A673 (cell line): ENCODE measurements around the gene WFDC9. TPM values are rescaled to one million over a fixed set of nuclear protein-coding genes. Genes with fewer than 3 reads are reported as not detected.
"Not testable (repeated sequence)": the region's sequence is repeated elsewhere in the genome, so short reads cannot be mapped to it uniquely, and the experiment has no call there.

Experiments
- BruUV-seq: library from RNA; stranded (reverse); fragments of 400-500 nt; replicated peaks from 2 replicates; lab custom pipeline; 2021; lab: Mats Ljungman, UMichigan
- CTCF ChIA-PET: fragments of 300-600 bp; sonication (Branson Sonifier 250); formaldehyde crosslinking; loops from one replicate; lab custom pipeline; 2022; ENCODE audit warnings: antibody characterized with exemption; lab: Charles Lee
- POLR2A ChIA-PET: fragments of 300-600 bp; sonication (Branson Sonifier 250); formaldehyde crosslinking; loops from one replicate; lab custom pipeline; 2022; ENCODE audit warnings: antibody characterized with exemption; ENCODE audit not compliant: low non-redundant PET; lab: Charles Lee
- DNase-seq: peaks from one replicate; pipeline ENCODE4 v3.0.0-alpha.2; 2015; ENCODE audit warnings: low spot score
- H3K27ac ChIP-seq: fragments of 200-600 bp; sonication (generic); 2 replicates; pipeline ENCODE4 v1.5.1; 2016; ENCODE audit warnings: mixed run types, low read depth, mild to moderate bottlenecking, mixed read lengths, antibody characterized with exemption, low read length; ENCODE audit not compliant: poor library complexity, severe bottlenecking
- H3K27me3 ChIP-seq: fragments of 200-600 bp; sonication (generic); replicated peaks from 2 replicates; pipeline ENCODE4 v1.6.1; 2017; ENCODE audit warnings: mixed run types, low read depth, mild to moderate bottlenecking, mixed read lengths, antibody characterized with exemption, low read length; ENCODE audit not compliant: insufficient read depth, poor library complexity
- H3K36me3 ChIP-seq: fragments of 200-600 bp; sonication (generic); 2 replicates; pipeline ENCODE4 v1.6.1; 2016; ENCODE audit warnings: mixed run types, mild to moderate bottlenecking, mixed read lengths, antibody characterized with exemption, low read length; ENCODE audit not compliant: insufficient read depth, poor library complexity, severe bottlenecking
- H3K4me1 ChIP-seq: fragments of 200-600 bp; sonication (generic); 2 replicates; pipeline ENCODE4 v1.6.1; 2017; ENCODE audit warnings: mixed run types, mild to moderate bottlenecking, mixed read lengths, antibody characterized with exemption, low read length; ENCODE audit not compliant: insufficient read depth, poor library complexity, severe bottlenecking
- H3K4me3 ChIP-seq: fragments of 200-600 bp; sonication (generic); 2 replicates; pipeline ENCODE4 v1.5.1; 2016; ENCODE audit warnings: low read depth, mixed run types, mild to moderate bottlenecking, mixed read lengths, low read length; ENCODE audit not compliant: poor library complexity, severe bottlenecking
- H3K9me3 ChIP-seq: fragments of 200-600 bp; sonication (generic); 2 replicates; pipeline ENCODE4 v1.6.1; 2016; ENCODE audit warnings: mixed run types, low read depth, mild to moderate bottlenecking, mixed read lengths, antibody characterized with exemption, low read length; ENCODE audit not compliant: poor library complexity, severe bottlenecking
- EZH2 ChIP-seq: fragments of 200-600 bp; sonication (generic); IDR thresholded peaks from 2 replicates; pipeline ENCODE4 v1.6.1; 2017; ENCODE audit warnings: borderline replicate concordance, low read depth, mild to moderate bottlenecking, mixed read lengths, antibody characterized with exemption, low read length; ENCODE audit not compliant: poor library complexity, severe bottlenecking
- intact Hi-C: fragments of 100-400 bp; cut with micrococcal nuclease; formaldehyde crosslinking; loops from one replicate; pipeline ENCODE4 v1.10.0; 2022; ENCODE audit not compliant: unreplicated experiment
- total RNA-seq: library from RNA; stranded (reverse); gene quantifications from 2 replicates; pipeline ENCODE4 v1.2.3, GENCODE V29; 2021
- TF ChIP-seq, protein P1 (sequence below): fragments of 300-800, 200-600 bp; sonication (generic); conservative IDR thresholded peaks from 2 replicates; pipeline ENCODE4 v1.5.1; 2017; ENCODE audit warnings: low read depth, mild to moderate bottlenecking, antibody characterized with exemption, low read length, moderate library complexity, mixed read lengths

WFDC9 gene
- total RNA-seq, 1 experiment from 2014 or later = not detected

DNA sequence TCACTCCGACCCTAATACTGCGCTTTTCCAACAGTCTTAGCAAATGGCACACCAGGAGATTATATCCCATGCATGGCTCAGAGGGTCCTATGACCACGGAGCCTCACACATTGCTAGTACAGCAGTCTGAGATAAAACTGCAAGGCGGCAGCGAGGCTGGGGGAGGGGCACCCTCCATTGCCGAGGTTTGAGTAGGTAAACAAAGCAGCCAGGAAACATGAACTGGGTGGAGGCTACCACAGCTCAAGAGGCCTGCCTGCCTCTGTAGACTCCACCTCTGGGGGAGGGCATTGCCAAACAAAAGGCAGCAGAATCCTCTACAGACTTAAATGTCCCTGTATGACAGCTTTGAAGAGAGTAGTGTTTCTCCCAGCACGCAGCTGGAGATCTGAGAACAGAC, 20.6 kb upstream of the WFDC9 start:
- DNase-seq, intact Hi-C loops, H3K9me3 ChIP-seq, POLR2A ChIA-PET, H3K36me3 ChIP-seq, H3K4me1 ChIP-seq, BruUV-seq, H3K27me3 ChIP-seq, H3K27ac ChIP-seq, H3K4me3 ChIP-seq, CTCF ChIA-PET: not testable (repeated sequence)

DNA sequence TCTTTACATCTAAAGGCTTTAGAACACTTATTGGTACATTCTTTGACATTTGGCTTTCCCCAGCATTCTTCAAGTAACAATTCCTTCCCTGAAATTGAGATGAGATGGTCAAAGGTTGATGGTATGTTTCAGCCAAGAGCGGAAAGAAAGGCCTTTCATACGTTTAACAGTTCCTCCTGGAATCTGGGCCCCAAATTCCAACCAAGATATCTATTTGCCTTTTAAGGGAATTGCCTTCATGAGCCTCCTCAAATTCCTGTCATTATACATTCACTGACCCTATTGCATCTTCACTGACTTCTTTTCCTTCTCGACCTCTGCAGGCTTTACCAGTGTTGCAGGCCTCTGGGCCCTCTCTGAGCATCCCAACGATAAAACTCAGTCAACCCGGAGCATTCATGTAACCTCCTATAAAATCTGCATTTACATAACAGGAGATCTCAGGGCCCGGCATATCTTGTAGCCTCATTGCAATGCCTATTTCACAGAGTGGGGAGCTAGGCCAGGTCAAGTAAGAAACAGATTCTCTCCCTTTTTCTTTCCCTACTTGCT, 18.3 kb upstream of the WFDC9 start:
- H3K36me3 ChIP-seq = no peaks in the 10 kb centered on the region
- no peak for DNase-seq
- H3K27me3 ChIP-seq = no peaks in the 10 kb centered on the region
- H3K4me1 ChIP-seq = no peaks in the 10 kb centered on the region
- no peak overlapping the region for H3K27ac ChIP-seq
- CTCF ChIA-PET = no interaction called here
- POLR2A ChIA-PET = no interaction called here
- TF ChIP-seq EZH2 = no peak
- TF ChIP-seq, protein P1, sequence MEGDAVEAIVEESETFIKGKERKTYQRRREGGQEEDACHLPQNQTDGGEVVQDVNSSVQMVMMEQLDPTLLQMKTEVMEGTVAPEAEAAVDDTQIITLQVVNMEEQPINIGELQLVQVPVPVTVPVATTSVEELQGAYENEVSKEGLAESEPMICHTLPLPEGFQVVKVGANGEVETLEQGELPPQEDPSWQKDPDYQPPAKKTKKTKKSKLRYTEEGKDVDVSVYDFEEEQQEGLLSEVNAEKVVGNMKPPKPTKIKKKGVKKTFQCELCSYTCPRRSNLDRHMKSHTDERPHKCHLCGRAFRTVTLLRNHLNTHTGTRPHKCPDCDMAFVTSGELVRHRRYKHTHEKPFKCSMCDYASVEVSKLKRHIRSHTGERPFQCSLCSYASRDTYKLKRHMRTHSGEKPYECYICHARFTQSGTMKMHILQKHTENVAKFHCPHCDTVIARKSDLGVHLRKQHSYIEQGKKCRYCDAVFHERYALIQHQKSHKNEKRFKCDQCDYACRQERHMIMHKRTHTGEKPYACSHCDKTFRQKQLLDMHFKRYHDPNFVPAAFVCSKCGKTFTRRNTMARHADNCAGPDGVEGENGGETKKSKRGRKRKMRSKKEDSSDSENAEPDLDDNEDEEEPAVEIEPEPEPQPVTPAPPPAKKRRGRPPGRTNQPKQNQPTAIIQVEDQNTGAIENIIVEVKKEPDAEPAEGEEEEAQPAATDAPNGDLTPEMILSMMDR = no peak
- intact Hi-C loops = no loop called here
- no peaks in the 10 kb centered on the region for H3K9me3 ChIP-seq
- no peak overlapping the region for H3K4me3 ChIP-seq
- no TSS peak for BruUV-seq

DNA sequence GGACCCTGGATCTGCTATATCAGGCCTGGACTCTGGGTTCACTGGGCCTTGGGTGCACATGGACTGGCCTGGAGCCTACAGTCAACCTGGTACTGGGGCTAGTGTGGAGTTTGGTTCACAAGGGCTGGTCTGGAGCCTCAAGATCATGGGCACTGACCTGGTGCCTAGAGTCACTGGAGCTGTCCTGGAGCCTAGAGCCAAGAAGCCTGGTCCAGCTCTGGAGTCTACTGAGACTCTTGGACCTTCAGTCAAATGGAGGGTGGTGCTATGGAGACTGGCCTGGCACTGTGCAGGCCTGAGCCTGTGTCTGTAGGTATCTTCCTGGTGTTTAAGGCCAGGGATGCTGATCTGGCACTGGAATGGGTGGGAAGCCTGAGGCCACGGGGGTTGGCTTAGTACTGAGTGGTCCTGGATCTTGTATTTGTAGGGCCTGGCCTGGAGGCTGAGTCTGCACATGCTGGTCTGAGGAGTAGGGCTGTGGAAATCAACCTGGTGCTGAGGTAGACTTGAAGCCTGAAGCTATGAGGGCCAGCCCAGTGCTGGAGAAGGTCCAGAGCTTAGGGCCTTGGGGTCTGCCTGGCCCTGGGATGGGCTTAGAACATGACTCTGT, 16.5 kb upstream of the WFDC9 start:
- CTCF ChIA-PET = no interaction called here
- Histone ChIP-seq H3K27ac (no peak overlapping the region), H3K4me3 (no peak overlapping the region), H3K36me3 (no peaks in the 10 kb centered on the region), H3K27me3 (no peaks in the 10 kb centered on the region), H3K4me1 (no peaks in the 10 kb centered on the region), H3K9me3 (no peaks in the 10 kb centered on the region)
- BruUV-seq = no TSS peak
- POLR2A ChIA-PET = no interaction called here
- intact Hi-C loops = no loop called here
- no peak for DNase-seq
- TF ChIP-seq, protein P1 = no peak
- TF ChIP-seq EZH2 = no peak

DNA sequence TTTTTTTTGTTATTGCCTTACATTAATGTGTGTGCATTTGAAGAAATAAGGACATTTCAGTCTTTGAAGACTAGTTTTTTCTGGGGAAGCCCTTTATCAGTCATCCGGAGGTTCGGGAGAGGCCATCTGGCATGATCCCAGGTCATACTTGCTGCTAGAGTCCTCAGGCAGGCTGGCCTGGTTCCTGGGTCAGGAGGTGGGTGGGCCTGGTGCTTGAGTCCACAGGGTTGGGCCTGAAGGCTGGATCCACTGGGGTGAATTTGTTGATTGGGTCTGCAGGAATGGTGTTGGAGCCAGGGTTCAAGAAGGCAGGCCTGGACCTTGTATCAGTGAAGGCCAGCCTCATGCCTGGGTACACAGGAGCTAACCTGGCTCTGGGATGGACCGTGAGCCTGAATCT, 15.8 kb upstream of the WFDC9 start:
- no TSS peak for BruUV-seq
- CTCF ChIA-PET = no interaction called here
- Histone ChIP-seq H3K36me3 (no peaks in the 10 kb centered on the region), H3K27ac (no peak overlapping the region), H3K27me3 (no peaks in the 10 kb centered on the region), H3K4me1 (no peaks in the 10 kb centered on the region), H3K9me3 (no peaks in the 10 kb centered on the region), H3K4me3 (no peak overlapping the region)
- TF ChIP-seq EZH2 = no peak
- TF ChIP-seq, protein P1 = no peak
- POLR2A ChIA-PET = no interaction called here
- no peak for DNase-seq
- intact Hi-C loops = no loop called here

DNA sequence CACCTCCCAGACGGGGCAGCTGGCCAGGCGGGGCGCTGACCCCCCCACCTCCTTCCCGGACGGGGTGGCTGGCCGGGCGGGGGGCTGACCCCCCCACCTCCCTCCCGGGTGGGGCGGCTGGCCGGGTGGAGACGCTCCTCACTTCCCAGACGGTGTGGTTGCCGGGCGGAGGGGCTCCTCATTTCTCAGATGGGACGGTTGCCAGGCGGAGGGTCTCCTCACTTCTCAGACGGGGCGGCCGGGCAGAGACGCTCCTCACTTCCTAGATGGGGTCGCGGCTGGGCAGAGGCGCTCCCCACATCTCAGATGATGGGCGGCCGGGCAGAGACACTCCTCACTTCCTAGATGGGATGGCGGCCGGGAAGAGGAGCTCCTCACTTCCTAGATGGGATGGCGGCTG, 14.8 kb upstream of the WFDC9 start:
- POLR2A ChIA-PET, H3K4me3 ChIP-seq, H3K27me3 ChIP-seq, DNase-seq, CTCF ChIA-PET, BruUV-seq, H3K9me3 ChIP-seq, H3K36me3 ChIP-seq, H3K27ac ChIP-seq, intact Hi-C loops, H3K4me1 ChIP-seq: not testable (repeated sequence)
